ENCODE data around the gene DNAJC13.

DNA sequence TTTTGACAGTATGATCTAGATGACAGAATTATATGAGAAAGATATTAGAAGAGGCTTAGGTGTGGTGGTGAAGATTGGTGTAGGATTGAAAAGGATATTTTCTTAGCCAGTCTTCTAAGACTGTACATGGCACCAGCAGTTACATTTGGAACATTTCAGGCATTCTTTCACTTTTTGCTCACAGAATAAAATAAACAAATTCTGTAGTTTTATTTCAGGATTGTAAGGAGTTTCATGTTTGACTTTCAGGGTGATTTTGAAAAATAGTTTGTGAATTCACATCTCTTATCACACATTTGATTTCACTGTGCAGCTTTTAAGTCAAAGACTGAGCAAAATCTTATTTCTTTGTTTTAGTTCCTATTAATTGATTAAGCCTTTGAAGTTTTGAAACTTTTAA, 27.1 kb downstream of the DNAJC13 start:
- TF ChIP-seq ZNF274 (IDR thresholded peaks at IDR 0.05; ENCODE audit: low read depth, low read length) (no peak), YY1 (IDR thresholded peaks at IDR 0.05; ENCODE audit: insufficient read depth, insufficient read length) (no peak)
